GM12891 (cell line): ENCODE results near the gene PPM1M.

ENCODE experiments used
- PAX5 ChIP-seq: IDR thresholded peaks from 2 replicates; pipeline ENCODE4 v1.6.1; 2011; ENCODE audit warnings: low read length, moderate library complexity, mild to moderate bottlenecking; ENCODE audit not compliant: insufficient read depth, severe bottlenecking
- POLR2A ChIP-seq: IDR thresholded peaks from 2 replicates; pipeline ENCODE4 v1.6.1; 2011; ENCODE audit warnings: low read depth, low read length, control low read depth
- POLR2AphosphoS5 ChIP-seq: IDR thresholded peaks from 2 replicates; pipeline ENCODE4 v1.6.1; 2011; ENCODE audit warnings: low read depth, low read length, control low read depth
- POU2F2 ChIP-seq: IDR thresholded peaks from 2 replicates; pipeline ENCODE4 v1.6.1; 2011; ENCODE audit warnings: low read depth, mild to moderate bottlenecking, control low read depth, low read length, moderate library complexity
- SPI1 ChIP-seq: IDR thresholded peaks from 2 replicates; pipeline ENCODE4 v1.6.1; 2011; ENCODE audit warnings: low read depth, low read length, control low read depth
- TAF1 ChIP-seq: IDR thresholded peaks from 2 replicates; pipeline ENCODE4 v1.6.1; 2011; ENCODE audit warnings: low read depth, low read length, control low read depth

DNA sequence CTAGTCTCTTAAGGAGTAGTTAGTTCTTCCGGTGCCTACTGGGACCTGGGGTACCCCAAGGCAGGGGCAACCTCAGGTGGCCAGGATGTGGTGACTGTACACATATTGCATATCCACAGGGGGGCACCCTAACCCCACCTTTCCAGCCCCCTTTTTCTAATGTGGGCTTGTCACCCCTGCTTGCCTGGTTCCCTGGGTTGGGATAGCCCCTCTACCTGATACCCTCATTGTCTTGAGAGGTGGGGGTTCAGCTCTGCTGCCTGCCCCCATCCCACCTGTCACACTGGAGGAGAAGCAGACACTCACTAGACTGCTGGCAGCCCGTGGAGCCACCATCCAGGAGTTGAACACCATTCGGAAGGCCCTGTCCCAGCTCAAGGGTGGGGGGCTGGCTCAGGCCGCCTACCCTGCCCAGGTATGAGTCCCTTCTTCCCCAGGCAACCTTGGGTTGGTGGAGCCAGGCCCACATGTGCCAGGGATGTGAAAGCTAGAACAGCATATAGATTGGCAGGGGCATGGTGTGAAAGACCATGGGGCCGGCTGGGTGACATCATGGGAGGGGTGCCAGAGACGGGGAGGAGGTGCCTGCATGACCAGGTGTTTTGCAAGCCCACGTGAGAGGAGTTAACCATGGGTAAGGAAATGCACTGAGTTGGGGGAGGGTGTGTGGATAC is 46.1 kb downstream of the PPM1M start:
- no peak for TF ChIP-seq TAF1
- no peak for TF ChIP-seq POLR2A
- no peak for TF ChIP-seq POLR2AphosphoS5
- TF ChIP-seq POU2F2 = no peak
- TF ChIP-seq SPI1 = no peak
- TF ChIP-seq PAX5 = no peak
